Measurements from ENCODE around the gene HIPK3.

HIPK3 gene

GRCh38 chr11:33280411-33280810 lies 23.2 kb downstream of the HIPK3 start:
- in situ Hi-C loops (cut with HindIII; ENCODE audit: low sequenced_read_pairs): no loop called here
- no peak for DNase-seq (ENCODE audit: low read depth, low spot score)
- no peak overlapping the region for H3K4me3 ChIP-seq (ENCODE audit: low read depth, low read length)
- no peak for TF ChIP-seq CTCF (IDR thresholded peaks at IDR 0.05; ENCODE audit: low read depth, low read length)

- DNase-seq (ENCODE audit: low read depth, low spot score): no peak
- in situ Hi-C loops (cut with HindIII; ENCODE audit: low sequenced_read_pairs): no loop called here
- H3K4me3 ChIP-seq (ENCODE audit: low read depth, low read length): no peak overlapping the region
- no peak for TF ChIP-seq CTCF (IDR thresholded peaks at IDR 0.05; ENCODE audit: low read depth, low read length)
These were observed 24.6 kb downstream of the HIPK3 start for GRCh38 chr11:33281758-33282157.

- no peak overlapping the region for H3K4me3 ChIP-seq (ENCODE audit: low read depth, low read length)
- DNase-seq (ENCODE audit: low read depth, low spot score): no peak
- TF ChIP-seq CTCF (IDR thresholded peaks at IDR 0.05; ENCODE audit: low read depth, low read length): no peak
- in situ Hi-C loops (cut with HindIII; ENCODE audit: low sequenced_read_pairs): no loop called here
These were observed 27.6 kb downstream of the HIPK3 start for GRCh38 chr11:33284818-33285217.

- in situ Hi-C loops (cut with HindIII; ENCODE audit: low sequenced_read_pairs): no loop called here
- TF ChIP-seq CTCF (IDR thresholded peaks at IDR 0.05; ENCODE audit: low read depth, low read length): no peak
- DNase-seq (ENCODE audit: low read depth, low spot score): no peak
- no peak overlapping the region for H3K4me3 ChIP-seq (ENCODE audit: low read depth, low read length)
These were observed 33.1 kb downstream of the HIPK3 start for GRCh38 chr11:33290319-33290718.

- in situ Hi-C loops (cut with HindIII; ENCODE audit: low sequenced_read_pairs): no loop called here
- no peak overlapping the region for H3K4me3 ChIP-seq (ENCODE audit: low read depth, low read length)
- no peak for TF ChIP-seq CTCF (IDR thresholded peaks at IDR 0.05; ENCODE audit: low read depth, low read length)
- DNase-seq (ENCODE audit: low read depth, low spot score): no peak
These were observed 34.0 kb downstream of the HIPK3 start for GRCh38 chr11:33291004-33291777.

GRCh38 chr11:33292311-33292710 lies 35.1 kb downstream of the HIPK3 start:
- no peak overlapping the region for H3K4me3 ChIP-seq (ENCODE audit: low read depth, low read length)

More at GRCh38 chr11:33292311-33292710, 35.1 kb downstream of the HIPK3 start:
- no peak for TF ChIP-seq CTCF (IDR thresholded peaks at IDR 0.05; ENCODE audit: low read depth, low read length)
- in situ Hi-C loops (cut with HindIII; ENCODE audit: low sequenced_read_pairs): no loop called here
- DNase-seq (ENCODE audit: low read depth, low spot score): no peak

All from astrocyte of the spinal cord (primary cell).